RWPE2 (cell line): ENCODE data around the gene ADRA2C.
A peak's percentile ranks its signal among the peaks of the same experiment; 100 is the strongest.

Experiments used
- ATAC-seq: fragments of 200-7000 bp; cut with Tn5 transposase; 3 replicates; pipeline ENCODE4 v1.9.1; 2021; ENCODE audit warnings: low read depth
- DNase-seq: peaks from one replicate; pipeline ENCODE4 v3.0.0-alpha.2; 2020; ENCODE audit warnings: low spot score
- H3K27ac ChIP-seq: fragments of 450-650 bp; 2 replicates; pipeline ENCODE4 v1.5.1; 2017; ENCODE audit warnings: mild to moderate bottlenecking; ENCODE audit not compliant: poor library complexity, severe bottlenecking
- H3K27me3 ChIP-seq: fragments of 250-450 bp; sonication (Bioruptor Pico); 2 replicates; pipeline ENCODE4 v1.5.1; 2021; ENCODE audit warnings: mild to moderate bottlenecking, moderate library complexity; ENCODE audit not compliant: insufficient read depth, poor library complexity, severe bottlenecking
- H3K36me3 ChIP-seq: fragments of 250-450 bp; sonication (Bioruptor Pico); 2 replicates; pipeline ENCODE4 v1.5.1; 2020; ENCODE audit warnings: low read depth, mild to moderate bottlenecking, moderate library complexity
- H3K4me1 ChIP-seq: fragments of 250-450 bp; sonication (Bioruptor Pico); 2 replicates; pipeline ENCODE4 v1.5.1; 2021; ENCODE audit warnings: mild to moderate bottlenecking, moderate library complexity; ENCODE audit not compliant: insufficient read depth, poor library complexity, severe bottlenecking
- H3K4me3 ChIP-seq: fragments of 250-450 bp; sonication (Bioruptor Pico); 2 replicates; pipeline ENCODE4 v1.5.1; 2021; ENCODE audit warnings: mild to moderate bottlenecking, moderate library complexity; ENCODE audit not compliant: severe bottlenecking
- H3K9me3 ChIP-seq: fragments of 250-450 bp; sonication (Bioruptor Pico); 2 replicates; pipeline ENCODE4 v1.5.1; 2021; ENCODE audit warnings: mild to moderate bottlenecking, moderate library complexity; ENCODE audit not compliant: severe bottlenecking
- CTCF ChIP-seq: fragments of 450-650 bp; IDR thresholded peaks from one replicate; pipeline ENCODE4 v1.5.1; 2017; ENCODE audit warnings: mild to moderate bottlenecking, moderate library complexity; ENCODE audit not compliant: poor library complexity, severe bottlenecking

ADRA2C gene

GRCh38 chr4:3765271-3766035 is 732 bp upstream of the ADRA2C start:
- H3K9me3 ChIP-seq, result no peaks in the 10 kb centered on the region
- ATAC-seq (peak; percentile 42), DNase-seq (no peak)
- no peaks in the 10 kb centered on the region for H3K36me3 ChIP-seq
- no peak overlapping the region for H3K27ac ChIP-seq
- peak overlapping the region; percentile 26 for H3K4me3 ChIP-seq
- peak; percentile 14 for TF ChIP-seq CTCF
- H3K4me1 ChIP-seq, result no peaks in the 10 kb centered on the region
- peaks cover 44% of the 10 kb centered on the region for H3K27me3 ChIP-seq

DNA sequence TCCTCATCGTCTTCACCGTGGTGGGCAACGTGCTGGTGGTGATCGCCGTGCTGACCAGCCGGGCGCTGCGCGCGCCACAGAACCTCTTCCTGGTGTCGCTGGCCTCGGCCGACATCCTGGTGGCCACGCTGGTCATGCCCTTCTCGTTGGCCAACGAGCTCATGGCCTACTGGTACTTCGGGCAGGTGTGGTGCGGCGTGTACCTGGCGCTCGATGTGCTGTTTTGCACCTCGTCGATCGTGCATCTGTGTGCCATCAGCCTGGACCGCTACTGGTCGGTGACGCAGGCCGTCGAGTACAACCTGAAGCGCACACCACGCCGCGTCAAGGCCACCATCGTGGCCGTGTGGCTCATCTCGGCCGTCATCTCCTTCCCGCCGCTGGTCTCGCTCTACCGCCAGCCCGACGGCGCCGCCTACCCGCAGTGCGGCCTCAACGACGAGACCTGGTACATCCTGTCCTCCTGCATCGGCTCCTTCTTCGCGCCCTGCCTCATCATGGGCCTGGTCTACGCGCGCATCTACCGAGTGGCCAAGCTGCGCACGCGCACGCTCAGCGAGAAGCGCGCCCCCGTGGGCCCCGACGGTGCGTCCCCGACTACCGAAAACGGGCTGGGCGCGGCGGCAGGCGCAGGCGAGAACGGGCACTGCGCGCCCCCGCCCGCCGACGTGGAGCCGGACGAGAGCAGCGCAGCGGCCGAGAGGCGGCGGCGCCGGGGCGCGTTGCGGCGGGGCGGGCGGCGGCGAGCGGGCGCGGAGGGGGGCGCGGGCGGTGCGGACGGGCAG is 792 bp downstream of the ADRA2C start:
- H3K27me3 ChIP-seq, result peaks cover 59% of the 10 kb centered on the region
- ATAC-seq (no peak), DNase-seq (no peak)
- no peaks in the 10 kb centered on the region for H3K36me3 ChIP-seq
- TF ChIP-seq CTCF, result no peak
- H3K4me1 ChIP-seq, result no peaks in the 10 kb centered on the region
- H3K9me3 ChIP-seq, result no peaks in the 10 kb centered on the region
- H3K4me3 ChIP-seq, result peak overlapping the region; percentile 26
- H3K27ac ChIP-seq, result no peak overlapping the region

DNA sequence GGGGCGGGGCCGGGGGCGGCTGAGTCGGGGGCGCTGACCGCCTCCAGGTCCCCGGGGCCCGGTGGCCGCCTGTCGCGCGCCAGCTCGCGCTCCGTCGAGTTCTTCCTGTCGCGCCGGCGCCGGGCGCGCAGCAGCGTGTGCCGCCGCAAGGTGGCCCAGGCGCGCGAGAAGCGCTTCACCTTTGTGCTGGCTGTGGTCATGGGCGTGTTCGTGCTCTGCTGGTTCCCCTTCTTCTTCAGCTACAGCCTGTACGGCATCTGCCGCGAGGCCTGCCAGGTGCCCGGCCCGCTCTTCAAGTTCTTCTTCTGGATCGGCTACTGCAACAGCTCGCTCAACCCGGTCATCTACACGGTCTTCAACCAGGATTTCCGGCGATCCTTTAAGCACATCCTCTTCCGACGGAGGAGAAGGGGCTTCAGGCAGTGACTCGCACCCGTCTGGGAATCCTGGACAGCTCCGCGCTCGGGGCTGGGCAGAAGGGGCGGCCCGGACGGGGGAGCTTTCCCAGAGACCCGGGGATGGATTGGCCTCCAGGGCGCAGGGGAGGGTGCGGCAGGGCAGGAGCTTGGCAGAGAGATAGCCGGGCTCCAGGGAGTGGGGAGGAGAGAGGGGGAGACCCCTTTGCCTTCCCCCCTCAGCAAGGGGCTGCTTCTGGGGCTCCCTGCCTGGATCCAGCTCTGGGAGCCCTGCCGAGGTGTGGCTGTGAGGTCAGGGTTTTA is 1.5 kb downstream of the ADRA2C start:
- H3K9me3 ChIP-seq, result no peaks in the 10 kb centered on the region
- TF ChIP-seq CTCF, result no peak
- H3K4me1 ChIP-seq, result no peaks in the 10 kb centered on the region
- peaks cover 66% of the 10 kb centered on the region for H3K27me3 ChIP-seq
- DNase-seq (no peak), ATAC-seq (no peak)
- H3K27ac ChIP-seq, result no peak overlapping the region
- no peaks in the 10 kb centered on the region for H3K36me3 ChIP-seq
- no peak overlapping the region for H3K4me3 ChIP-seq

DNA sequence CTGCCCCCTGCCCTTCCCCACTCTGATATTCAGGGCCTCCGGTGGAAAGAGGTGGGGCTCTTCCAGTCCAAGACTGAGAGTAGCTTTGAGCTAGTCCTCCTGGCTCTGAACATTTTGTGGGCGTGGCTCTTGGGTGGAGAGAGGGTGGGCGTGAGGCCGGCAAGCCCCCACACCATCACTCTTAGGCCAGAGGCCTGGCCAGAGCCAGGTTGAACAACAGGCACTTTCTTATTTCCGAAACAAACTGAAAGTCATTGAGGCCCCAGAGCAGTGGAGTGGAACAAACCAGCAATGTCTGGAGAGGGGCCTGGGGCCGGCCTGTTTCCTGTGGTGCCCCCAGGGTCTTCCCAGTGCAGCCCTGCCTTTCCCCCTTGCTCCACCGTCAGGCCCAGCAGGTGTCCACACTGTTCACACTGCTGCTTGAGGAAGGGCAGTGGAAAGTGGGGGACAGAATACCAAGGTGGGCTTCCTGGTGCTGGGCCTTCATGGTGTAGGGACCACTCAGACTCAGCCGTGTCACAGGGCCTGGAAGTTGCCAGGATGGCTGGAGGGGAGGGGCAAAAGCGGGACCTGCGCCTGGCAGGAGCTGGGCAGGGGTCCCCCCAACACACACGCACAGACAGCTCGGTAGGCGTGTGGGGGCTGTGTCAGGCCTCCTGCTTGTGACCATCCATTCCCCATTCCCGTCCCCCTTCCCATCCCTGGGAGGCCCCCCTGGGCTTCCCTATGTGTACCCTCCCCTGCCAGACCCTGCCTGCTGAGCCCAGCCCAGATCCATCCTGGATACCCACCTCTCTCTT is 2.9 kb downstream of the ADRA2C start:
- Histone ChIP-seq H3K27me3 (peaks cover 69% of the 10 kb centered on the region), H3K4me1 (no peaks in the 10 kb centered on the region), H3K27ac (no peak overlapping the region), H3K4me3 (no peak overlapping the region), H3K9me3 (no peaks in the 10 kb centered on the region), H3K36me3 (no peaks in the 10 kb centered on the region)
- no peak for TF ChIP-seq CTCF
- DNase-seq, result no peak
- no peak for ATAC-seq
